Measurements from ENCODE around the gene TBCK. TPM values are rescaled to one million over a fixed set of nuclear protein-coding genes. Genes with fewer than 3 reads are reported as not detected.

Gene TBCK
- total and polyA plus RNA-seq, 2 of the 13 experiments (the other 11 are each of a cell fraction or from before 2014, with no cell fraction given): 51.0 to 62.4 TPM

GRCh38 chr4:106325800-106326199 is 9.8 kb upstream of the TBCK start:
- POLR2A ChIA-PET: no interaction called here
- FAIRE-seq: no peak
- peaks cover 4 to 31% of the 10 kb centered on the region in 2 experiments; a peak in 4 of 5 replicates for H3K36me3 ChIP-seq (replicated peaks in 1 of 2; ENCODE audit: control insufficient read depth in 1 of 2, insufficient read depth in 2 of 2, low read length in 2 of 2)

GRCh38 chr4:106323119-106323518 is 7.1 kb upstream of the TBCK start:
- peaks cover 49% of the 10 kb centered on the region for H3K79me2 ChIP-seq (ENCODE audit: insufficient read depth, low read length)
- FAIRE-seq: no peak
- TF ChIP-seq STAG1 (CRISPR knock-in tag; IDR thresholded peaks at IDR 0.05) (no peak), PRMT3 (CRISPR knock-in tag; IDR thresholded peaks at IDR 0.05; ENCODE audit: borderline replicate concordance, low read depth) (no peak), ZSCAN22 (CRISPR knock-in tag; IDR thresholded peaks at IDR 0.05) (no peak), FOSL2 (CRISPR knock-in tag; IDR thresholded peaks at IDR 0.05) (no peak), CEBPB (IDR thresholded peaks at IDR 0.05; ENCODE audit: borderline replicate concordance, low read depth, low read length) (no peak), CTCF (CRISPR knock-in tag; IDR thresholded peaks at IDR 0.05) (no peak), RORA (CRISPR knock-in tag; IDR thresholded peaks at IDR 0.05) (no peak), ZNF512 (CRISPR knock-in tag; IDR thresholded peaks at IDR 0.05) (no peak)

More at GRCh38 chr4:106325800-106326199, 9.8 kb upstream of the TBCK start:
- BruUV-seq (replicated peaks): no TSS peak
- in situ Hi-C loops (cut with HindIII; ENCODE audit: extremely low pct_ligation_motif_present, low pct_unique_long_range_greater_than_20kb) (no loop called here), intact Hi-C loops (cut with micrococcal nuclease; ENCODE audit: unreplicated experiment) (loop anchor here (5.0 kb wide), 1 partner anchor 572 kb away; no protein-coding TSS in a partner anchor)
- Histone ChIP-seq H3K9ac (ENCODE audit: insufficient read depth, low read depth, low read length) (no peak overlapping the region), H3K79me2 (ENCODE audit: insufficient read depth, low read length) (peaks cover 25% of the 10 kb centered on the region), H3K27ac (ENCODE audit: extremely low read length, insufficient read depth, low read length) (no peak overlapping the region), H3K9me3 (ENCODE audit: low read length) (no peaks in the 10 kb centered on the region), H4K20me1 (ENCODE audit: insufficient read depth, low read length) (no peaks in the 10 kb centered on the region), H3K4me2 (ENCODE audit: low read depth, low read length) (no peak overlapping the region), H2AFZ (ENCODE audit: low read length) (no peak overlapping the region), H3K4me1 (ENCODE audit: insufficient read depth, low read length) (peaks cover 18% of the 10 kb centered on the region; the same call in 1 of the 2 replicates), H3K4me3 (replicated peaks in 1 of 3; ENCODE audit: insufficient read depth in 1 of 3, low read depth in 2 of 3, low read length in 3 of 3) (no peak overlapping the region), H3K27me3 (ENCODE audit: control insufficient read depth in 1 of 2, insufficient read depth in 2 of 2, low read length in 2 of 2) (no peaks in the 10 kb centered on the region)
- DNase-seq (ENCODE audit: low spot score) (no peak), ATAC-seq (no peak)
- CTCF ChIA-PET (ENCODE audit: low intra/inter-chr PET ratio, low total read pairs): no interaction called here
- TF ChIP-seq NR1H2 (CRISPR knock-in tag; IDR thresholded peaks at IDR 0.05; ENCODE audit: borderline replicate concordance, low read depth): no peak
- TF ChIP-seq ZNF33A (CRISPR knock-in tag; IDR thresholded peaks at IDR 0.05; ENCODE audit: borderline replicate concordance): no peak
- TF ChIP-seq IKZF4 (CRISPR knock-in tag; IDR thresholded peaks at IDR 0.05; ENCODE audit: borderline replicate concordance, low read depth, not compliant biosample characterization): no peak
- TF ChIP-seq ZNF766 (CRISPR knock-in tag; IDR thresholded peaks at IDR 0.05; ENCODE audit: borderline replicate concordance): no peak
- TF ChIP-seq ZNF547 (CRISPR knock-in tag; IDR thresholded peaks at IDR 0.05): no peak
- TF ChIP-seq TOE1 (CRISPR knock-in tag; IDR thresholded peaks at IDR 0.05): no peak
- no peak for TF ChIP-seq ZNF761 (CRISPR knock-in tag; conservative IDR thresholded peaks at IDR 0.05)
- no peak for TF ChIP-seq ELF3 (CRISPR knock-in tag; IDR thresholded peaks at IDR 0.05)
- no peak for TF ChIP-seq BCL6 (CRISPR knock-in tag; IDR thresholded peaks at IDR 0.05)
- no peak for TF ChIP-seq ZNF329 (CRISPR knock-in tag; IDR thresholded peaks at IDR 0.05; ENCODE audit: low read depth)
- TF ChIP-seq RORA (CRISPR knock-in tag; IDR thresholded peaks at IDR 0.05): no peak
- TF ChIP-seq ZNF564 (CRISPR knock-in tag; IDR thresholded peaks at IDR 0.05): no peak
- no peak for TF ChIP-seq SOX6 (IDR thresholded peaks at IDR 0.05)
- no peak for TF ChIP-seq SOX6 (CRISPR knock-in tag; IDR thresholded peaks at IDR 0.05)
- TF ChIP-seq SNRNP70 (IDR thresholded peaks at IDR 0.05; ENCODE audit: low read depth, low read length): no peak
- TF ChIP-seq ZNF580 (CRISPR knock-in tag; IDR thresholded peaks at IDR 0.05; ENCODE audit: borderline replicate concordance, low read depth): no peak
- TF ChIP-seq ZNF850 (CRISPR knock-in tag; conservative IDR thresholded peaks at IDR 0.05): no peak

More at GRCh38 chr4:106323119-106323518, 7.1 kb upstream of the TBCK start:
- DNase-seq (ENCODE audit: low spot score) (no peak), ATAC-seq (no peak)
- BruUV-seq (replicated peaks): no TSS peak
- no peak overlapping the region for H3K4me2 ChIP-seq (ENCODE audit: low read depth, low read length)
- POLR2A ChIA-PET: no interaction called here
- in situ Hi-C loops (cut with HindIII; ENCODE audit: extremely low pct_ligation_motif_present, low pct_unique_long_range_greater_than_20kb): no loop called here
- H3K9ac ChIP-seq (ENCODE audit: insufficient read depth, low read depth, low read length): no peak overlapping the region
- no peak overlapping the region for H2AFZ ChIP-seq (ENCODE audit: low read length)
- H3K4me1 ChIP-seq (ENCODE audit: insufficient read depth, low read length): peaks cover 43% of the 10 kb centered on the region
- H3K27me3 ChIP-seq (ENCODE audit: control insufficient read depth in 1 of 2, insufficient read depth in 2 of 2, low read length in 2 of 2): no peaks in the 10 kb centered on the region
- no peak overlapping the region for H3K4me3 ChIP-seq (replicated peaks in 1 of 3; ENCODE audit: insufficient read depth in 1 of 3, low read depth in 2 of 3, low read length in 3 of 3)
- intact Hi-C loops (cut with micrococcal nuclease; ENCODE audit: unreplicated experiment): no loop called here
- no peaks in the 10 kb centered on the region for H4K20me1 ChIP-seq (ENCODE audit: insufficient read depth, low read length)
- no peak overlapping the region for H3K27ac ChIP-seq (ENCODE audit: extremely low read length, insufficient read depth, low read length)
- no peaks in the 10 kb centered on the region for H3K9me3 ChIP-seq (ENCODE audit: low read length)
- peaks cover 4 to 21% of the 10 kb centered on the region in 2 experiments; a peak in 4 of 5 replicates for H3K36me3 ChIP-seq (replicated peaks in 1 of 2; ENCODE audit: control insufficient read depth in 1 of 2, insufficient read depth in 2 of 2, low read length in 2 of 2)
- CTCF ChIA-PET (ENCODE audit: low intra/inter-chr PET ratio, low total read pairs): no interaction called here
